Measurements from ENCODE around the gene SUSD5. TPM values are rescaled to one million over a fixed set of nuclear protein-coding genes. Genes with fewer than 3 reads are reported as not detected.
A peak's percentile ranks its signal among the peaks of the same experiment; 100 is the strongest.
"Not testable (repeated sequence)": the region's sequence is repeated elsewhere in the genome, so short reads cannot be mapped to it uniquely, and the experiment has no call there.

The SUSD5 gene
- total RNA-seq, 1 donor from 2014 or later: 7.8 TPM

GRCh38 chr3:33152363-33153360 lies 65.9 kb downstream of the SUSD5 start:
- DNase-seq (ENCODE audit: low spot score): no peak

GRCh38 chr3:33149342-33149741 lies 69.3 kb downstream of the SUSD5 start:
- no peak for DNase-seq (ENCODE audit: low spot score)

- DNase-seq (ENCODE audit: low spot score): no peak
Observed at GRCh38 chr3:33146791-33147445, 71.7 kb downstream of the SUSD5 start.

GRCh38 chr3:33145901-33146580 lies 72.6 kb downstream of the SUSD5 start:
- DNase-seq (ENCODE audit: low spot score): no peak

GRCh38 chr3:33145221-33145900 lies 73.2 kb downstream of the SUSD5 start:
- no peak for DNase-seq (ENCODE audit: low spot score)

- DNase-seq (ENCODE audit: low spot score): no peak
Observed at GRCh38 chr3:33144433-33144832, 74.2 kb downstream of the SUSD5 start.

GRCh38 chr3:33141006-33141405 lies 77.6 kb downstream of the SUSD5 start:
- no peak for DNase-seq (ENCODE audit: low spot score)

- no peak for DNase-seq (ENCODE audit: low spot score)
Observed at GRCh38 chr3:33139996-33140395, 78.6 kb downstream of the SUSD5 start.

- DNase-seq (ENCODE audit: low spot score): not testable (repeated sequence)
Observed at GRCh38 chr3:33139006-33139623, 79.5 kb downstream of the SUSD5 start.

- DNase-seq (ENCODE audit: low spot score): no peak
Observed at GRCh38 chr3:33137691-33138090, 80.9 kb downstream of the SUSD5 start.

GRCh38 chr3:33134026-33134625 lies 84.5 kb downstream of the SUSD5 start:
- no peak for DNase-seq (ENCODE audit: low spot score)

GRCh38 chr3:33132019-33132360 lies 86.6 kb downstream of the SUSD5 start:
- no peak for DNase-seq (ENCODE audit: low spot score)

- peak; percentile 44 for DNase-seq (ENCODE audit: low spot score)
Observed at GRCh38 chr3:33131331-33132018, 87.1 kb downstream of the SUSD5 start.

GRCh38 chr3:33130144-33130543 lies 88.5 kb downstream of the SUSD5 start:
- no peak for DNase-seq (ENCODE audit: low spot score)

- no peak for DNase-seq (ENCODE audit: low spot score)
Observed at GRCh38 chr3:33128706-33129105, 89.9 kb downstream of the SUSD5 start.

GRCh38 chr3:33125840-33126239 lies 92.8 kb downstream of the SUSD5 start:
- no peak for DNase-seq (ENCODE audit: low spot score)

GRCh38 chr3:33124638-33125037 lies 94.0 kb downstream of the SUSD5 start:
- no peak for DNase-seq (ENCODE audit: low spot score)

- DNase-seq (ENCODE audit: low spot score): no peak
Observed at GRCh38 chr3:33122991-33123390, 95.6 kb downstream of the SUSD5 start.

- DNase-seq (ENCODE audit: low spot score): no peak
Observed at GRCh38 chr3:33119891-33120290, 98.7 kb downstream of the SUSD5 start.

GRCh38 chr3:33117461-33117860 lies 101.1 kb downstream of the SUSD5 start:
- no peak for DNase-seq (ENCODE audit: low spot score)

Data from mucosa of gallbladder (tissue), 1 donor.